GM21576 (cell line): Measurements from ENCODE around the gene CNOT1.

Experiments used
- ATAC-seq: cut with Tn5 transposase; IDR thresholded peaks from one replicate; pipeline ENCODE4 v1.9.1; 2021; ENCODE audit warnings: mild to moderate bottlenecking, moderate library complexity; ENCODE audit not compliant: unreplicated experiment

The CNOT1 gene

GRCh38 chr16:58518980-58519368 is 110.7 kb downstream of the CNOT1 start:
- no peak for ATAC-seq

- ATAC-seq = peak; percentile 35
Measured at GRCh38 chr16:58518083-58518979, 111.3 kb downstream of the CNOT1 start.

GRCh38 chr16:58516768-58517107 is 112.9 kb downstream of the CNOT1 start:
- ATAC-seq = no peak

- ATAC-seq = peak; percentile 29
Measured at GRCh38 chr16:58515871-58516767, 113.5 kb downstream of the CNOT1 start.

GRCh38 chr16:58515125-58515870 is 114.3 kb downstream of the CNOT1 start, which contains the start of gene SETD6:
Gene SETD6, plus strand, starts transcription at chr16:58515517. Its CDS starts 21 bp downstream, at chr16:58515538.
- ATAC-seq = peak; percentile 65

GRCh38 chr16:58513874-58514273 is 115.8 kb downstream of the CNOT1 start:
- ATAC-seq = no peak

GRCh38 chr16:58511933-58512815 is 117.5 kb downstream of the CNOT1 start:
- ATAC-seq = no peak

- ATAC-seq = no peak
Measured at GRCh38 chr16:58510776-58511628, 118.6 kb downstream of the CNOT1 start.

GRCh38 chr16:58510097-58510775 is 119.4 kb downstream of the CNOT1 start:
- ATAC-seq = no peak

GRCh38 chr16:58509256-58510096 is 120.2 kb downstream of the CNOT1 start:
- ATAC-seq = no peak

- no peak for ATAC-seq
Measured at GRCh38 chr16:58508671-58509251, 120.9 kb downstream of the CNOT1 start.

- no peak for ATAC-seq
Measured at GRCh38 chr16:58507963-58508670, 121.5 kb downstream of the CNOT1 start.

- ATAC-seq = no peak
Measured at GRCh38 chr16:58507195-58507962, 122.2 kb downstream of the CNOT1 start.

GRCh38 chr16:58506241-58507194 is 123.1 kb downstream of the CNOT1 start:
- ATAC-seq = no peak
